ENCODE results near the gene TPRKB.
"Not testable (repeated sequence)": the region's sequence is repeated elsewhere in the genome, so short reads cannot be mapped to it uniquely, and the experiment has no call there.

The TPRKB gene

DNA sequence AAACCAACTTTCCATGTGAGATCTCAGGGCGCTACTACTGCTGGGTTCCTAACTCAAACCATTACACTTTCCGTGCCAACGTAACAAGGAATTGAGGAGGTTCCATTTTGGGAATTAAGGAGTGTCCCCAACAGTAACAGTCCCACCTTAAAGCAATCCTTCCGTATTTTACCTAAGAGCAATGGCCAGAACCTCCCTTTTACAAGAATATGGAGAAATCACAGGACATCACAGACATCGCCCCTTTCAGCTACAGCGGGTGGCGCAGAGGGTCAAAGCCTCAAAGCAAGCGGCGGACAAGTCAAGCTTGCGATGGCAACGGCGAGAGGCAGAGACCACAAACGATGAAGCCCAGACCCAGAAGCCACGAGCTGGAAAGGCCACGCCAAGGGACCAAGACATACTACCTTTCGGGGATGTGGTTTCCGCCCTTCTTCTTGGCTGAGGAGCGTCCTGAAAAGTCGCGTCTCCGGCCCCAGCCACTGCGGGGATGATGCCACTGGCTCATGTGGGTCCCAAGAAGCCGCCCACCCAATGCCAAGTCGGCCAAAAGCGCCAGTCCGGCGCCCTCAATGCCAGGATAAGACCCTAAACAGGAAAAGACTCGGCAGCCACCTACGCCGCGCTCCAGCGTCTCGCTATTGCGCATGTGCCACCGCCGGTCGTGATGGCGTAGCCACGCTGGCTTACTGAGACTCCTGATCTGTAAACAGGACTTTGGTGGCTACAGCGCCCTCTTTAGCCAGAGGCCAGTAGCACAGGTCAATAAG lies 42.5 kb upstream of the TPRKB start, which contains the start of gene DUSP11:
DUSP11 (minus strand) TSS at position 637 of the 770 bp plus-strand sequence; CDS start at position 508, 129 bp downstream.
- Histone ChIP-seq H3K27ac (ENCODE audit: low read depth, low read length) (peak within 1 kb of the TSS; percentile 40), H4K20me1 (ENCODE audit: control insufficient read depth, insufficient read depth, low read depth, low read length) (no peaks in the 10 kb centered on the region)

GRCh38 chr2:73778867-73779466 lies 41.8 kb upstream of the TPRKB start:
- H3K9me2 ChIP-seq (replicated peaks; ENCODE audit: control insufficient read depth, low read length); H3K27me3 ChIP-seq (ENCODE audit: control insufficient read depth, low read length); H3K9me3 ChIP-seq (ENCODE audit: control insufficient read depth, insufficient read depth, low read length); H4K20me1 ChIP-seq (ENCODE audit: control insufficient read depth, insufficient read depth, low read depth, low read length); H3K27ac ChIP-seq (ENCODE audit: low read depth, low read length); H3F3A ChIP-seq (ENCODE audit: control insufficient read depth, insufficient read depth): not testable (repeated sequence)
- Histone ChIP-seq H3K79me2 (ENCODE audit: control insufficient read depth, low read length) (peaks cover 33% of the 10 kb centered on the region), H3K4me2 (ENCODE audit: low read length) (peak overlapping the region; percentile 53), H3K4me3 (ENCODE audit: low read length) (peak overlapping the region; percentile 76), H3K4me1 (ENCODE audit: control insufficient read depth, low read length) (peaks cover 20% of the 10 kb centered on the region), H3K36me3 (ENCODE audit: control insufficient read depth, low read length) (peaks cover 32% of the 10 kb centered on the region)

More for the DNA sequence above, 42.5 kb upstream of the TPRKB start, which contains the start of gene DUSP11:
- Histone ChIP-seq H3K9me2 (replicated peaks; ENCODE audit: control insufficient read depth, low read length) (no peaks in the 10 kb centered on the region), H3K36me3 (ENCODE audit: control insufficient read depth, low read length) (peaks cover 26% of the 10 kb centered on the region), H3K79me2 (ENCODE audit: control insufficient read depth, low read length) (peaks cover 33% of the 10 kb centered on the region), H3K4me2 (ENCODE audit: low read length) (peak within 1 kb of the TSS; percentile 53), H3K27me3 (ENCODE audit: control insufficient read depth, low read length) (peaks cover 7% of the 10 kb centered on the region), H3K4me3 (ENCODE audit: low read length) (peak within 1 kb of the TSS; percentile 76), H3F3A (ENCODE audit: control insufficient read depth, insufficient read depth) (no peaks in the 10 kb centered on the region), H3K9me3 (ENCODE audit: control insufficient read depth, insufficient read depth, low read length) (no peaks in the 10 kb centered on the region), H3K4me1 (ENCODE audit: control insufficient read depth, low read length) (peaks cover 20% of the 10 kb centered on the region)
- TF ChIP-seq EZH2phosphoT487 (IDR thresholded peaks at IDR 0.05; ENCODE audit: borderline replicate concordance, low read length): no peak
- TF ChIP-seq, protein P1, sequence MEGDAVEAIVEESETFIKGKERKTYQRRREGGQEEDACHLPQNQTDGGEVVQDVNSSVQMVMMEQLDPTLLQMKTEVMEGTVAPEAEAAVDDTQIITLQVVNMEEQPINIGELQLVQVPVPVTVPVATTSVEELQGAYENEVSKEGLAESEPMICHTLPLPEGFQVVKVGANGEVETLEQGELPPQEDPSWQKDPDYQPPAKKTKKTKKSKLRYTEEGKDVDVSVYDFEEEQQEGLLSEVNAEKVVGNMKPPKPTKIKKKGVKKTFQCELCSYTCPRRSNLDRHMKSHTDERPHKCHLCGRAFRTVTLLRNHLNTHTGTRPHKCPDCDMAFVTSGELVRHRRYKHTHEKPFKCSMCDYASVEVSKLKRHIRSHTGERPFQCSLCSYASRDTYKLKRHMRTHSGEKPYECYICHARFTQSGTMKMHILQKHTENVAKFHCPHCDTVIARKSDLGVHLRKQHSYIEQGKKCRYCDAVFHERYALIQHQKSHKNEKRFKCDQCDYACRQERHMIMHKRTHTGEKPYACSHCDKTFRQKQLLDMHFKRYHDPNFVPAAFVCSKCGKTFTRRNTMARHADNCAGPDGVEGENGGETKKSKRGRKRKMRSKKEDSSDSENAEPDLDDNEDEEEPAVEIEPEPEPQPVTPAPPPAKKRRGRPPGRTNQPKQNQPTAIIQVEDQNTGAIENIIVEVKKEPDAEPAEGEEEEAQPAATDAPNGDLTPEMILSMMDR (IDR thresholded peaks at IDR 0.05; ENCODE audit: low read depth, low read length, poor library complexity, severe bottlenecking): peak; percentile 90

DNA sequence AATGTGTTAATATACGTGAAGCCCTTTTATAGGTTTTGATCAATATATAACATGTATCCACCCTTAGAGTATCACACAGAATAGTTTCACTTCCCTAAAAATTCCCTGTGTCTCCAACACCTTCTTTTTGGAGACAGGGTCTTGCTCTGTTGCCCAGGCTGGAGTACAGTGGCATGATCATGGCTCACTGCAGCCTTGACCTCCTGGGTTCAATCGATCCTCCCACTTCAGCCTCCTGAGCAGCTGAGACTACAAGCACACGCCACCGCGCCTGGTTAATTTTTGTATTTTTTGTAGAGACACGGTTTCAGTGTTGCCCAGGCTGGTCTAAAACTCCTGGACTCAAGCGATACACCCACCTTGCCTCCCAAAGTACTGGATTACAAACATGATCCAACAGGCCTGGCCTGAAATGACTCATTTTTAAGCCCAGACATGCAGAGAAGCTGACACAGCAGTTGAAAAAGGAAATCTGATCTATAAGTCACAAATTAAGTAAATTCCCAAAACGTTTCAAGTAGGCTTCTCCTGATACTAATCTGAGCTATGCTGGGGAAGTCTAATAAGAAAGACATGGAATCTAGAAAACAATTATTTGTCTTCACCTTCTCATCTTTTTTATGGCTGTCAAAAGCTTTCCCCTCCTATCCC lies 39.8 kb upstream of the TPRKB start:
- H3K9me3 ChIP-seq (ENCODE audit: control insufficient read depth, insufficient read depth, low read length): no peaks in the 10 kb centered on the region

More for the DNA sequence above, 39.8 kb upstream of the TPRKB start:
- no peaks in the 10 kb centered on the region for H3F3A ChIP-seq (ENCODE audit: control insufficient read depth, insufficient read depth)
- no peak overlapping the region for H3K4me3 ChIP-seq (ENCODE audit: low read length)
- no peak overlapping the region for H3K27ac ChIP-seq (ENCODE audit: low read depth, low read length)
- no peaks in the 10 kb centered on the region for H4K20me1 ChIP-seq (ENCODE audit: control insufficient read depth, insufficient read depth, low read depth, low read length)
- TF ChIP-seq, protein P1 (IDR thresholded peaks at IDR 0.05; ENCODE audit: low read depth, low read length, poor library complexity, severe bottlenecking): no peak
- no peak for TF ChIP-seq EZH2phosphoT487 (IDR thresholded peaks at IDR 0.05; ENCODE audit: borderline replicate concordance, low read length)
- no peaks in the 10 kb centered on the region for H3K27me3 ChIP-seq (ENCODE audit: control insufficient read depth, low read length)
- peaks cover 20% of the 10 kb centered on the region for H3K4me1 ChIP-seq (ENCODE audit: control insufficient read depth, low read length)
- H3K36me3 ChIP-seq (ENCODE audit: control insufficient read depth, low read length): peaks cover 47% of the 10 kb centered on the region
- H3K4me2 ChIP-seq (ENCODE audit: low read length): no peak overlapping the region
- peaks cover 33% of the 10 kb centered on the region for H3K79me2 ChIP-seq (ENCODE audit: control insufficient read depth, low read length)
- no peaks in the 10 kb centered on the region for H3K9me2 ChIP-seq (replicated peaks; ENCODE audit: control insufficient read depth, low read length)

Measured in DOHH2 (cell line).